NT2/D1 (cell line): ENCODE results near the gene BATF.

Source experiments
- SUZ12 ChIP-seq: IDR thresholded peaks from 2 replicates; pipeline ENCODE4 v1.6.1; 2011; ENCODE audit not compliant: insufficient read length, insufficient read depth; ENCODE audit errors: extremely low read depth
- YY1 ChIP-seq: IDR thresholded peaks from 2 replicates; pipeline ENCODE4 v1.6.1; 2011; ENCODE audit not compliant: insufficient read length, insufficient read depth

GRCh38 chr14:75510547-75510946, 11.7 kb upstream of the BATF start:
- TF ChIP-seq YY1: no peak
- no peak for TF ChIP-seq SUZ12
